GM10266 (cell line): ENCODE measurements around the gene NME9.

Experiments
- DNase-seq: peaks from one replicate; pipeline ENCODE4 v3.0.0; 2012; ENCODE audit errors: extremely low spot score
- CTCF ChIP-seq: IDR thresholded peaks from 2 replicates; pipeline ENCODE4 v1.5.1; 2012; ENCODE audit warnings: mild to moderate bottlenecking, low read depth; ENCODE audit not compliant: control insufficient read depth, insufficient read depth; ENCODE audit errors: missing control alignments

The NME9 gene

GRCh38 chr3:138259126-138259525 is 70.5 kb downstream of the NME9 start:
- DNase-seq = no peak
- no peak for TF ChIP-seq CTCF

GRCh38 chr3:138257986-138258385 is 71.7 kb downstream of the NME9 start:
- DNase-seq = no peak
- no peak for TF ChIP-seq CTCF

- no peak for DNase-seq
- no peak for TF ChIP-seq CTCF
These were observed 73.6 kb downstream of the NME9 start for GRCh38 chr3:138256022-138256421.

GRCh38 chr3:138254216-138254615 is 75.4 kb downstream of the NME9 start:
- DNase-seq = no peak
- no peak for TF ChIP-seq CTCF

GRCh38 chr3:138253609-138254008 is 76.0 kb downstream of the NME9 start:
- TF ChIP-seq CTCF = no peak
- no peak for DNase-seq
